GM21786 (cell line): ENCODE measurements around the gene WDR70.
A peak's percentile ranks its signal among the peaks of the same experiment; 100 is the strongest.
"Not testable (repeated sequence)": the region's sequence is repeated elsewhere in the genome, so short reads cannot be mapped to it uniquely, and the experiment has no call there.

Experiments
- ATAC-seq: cut with Tn5 transposase; IDR thresholded peaks from one replicate; pipeline ENCODE4 v1.9.1; 2021; ENCODE audit not compliant: unreplicated experiment

Gene WDR70

DNA sequence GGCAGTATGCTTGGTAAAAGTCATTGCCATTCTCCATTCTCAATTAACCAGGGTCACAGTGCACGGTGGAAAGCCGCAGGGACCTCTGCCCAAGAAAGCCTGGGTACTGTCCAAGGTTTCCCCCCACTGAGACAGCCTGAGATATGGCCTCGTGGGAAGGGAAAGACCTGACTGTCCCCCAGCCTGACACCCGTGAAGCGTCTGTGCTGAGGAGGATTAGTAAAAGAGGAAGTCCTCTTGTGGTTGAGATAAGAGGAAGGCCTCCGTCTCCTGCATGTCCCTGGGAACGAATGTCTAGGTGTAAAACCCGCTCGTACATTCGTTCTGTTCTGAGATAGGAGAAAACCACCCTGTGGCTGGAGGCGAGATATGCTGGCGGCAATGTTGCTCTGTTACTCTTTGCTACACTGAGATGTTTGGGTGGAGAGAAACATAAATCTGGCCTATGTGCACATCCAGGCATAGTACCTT lies 293.0 kb downstream of the WDR70 start:
- peak; percentile 75 for ATAC-seq

DNA sequence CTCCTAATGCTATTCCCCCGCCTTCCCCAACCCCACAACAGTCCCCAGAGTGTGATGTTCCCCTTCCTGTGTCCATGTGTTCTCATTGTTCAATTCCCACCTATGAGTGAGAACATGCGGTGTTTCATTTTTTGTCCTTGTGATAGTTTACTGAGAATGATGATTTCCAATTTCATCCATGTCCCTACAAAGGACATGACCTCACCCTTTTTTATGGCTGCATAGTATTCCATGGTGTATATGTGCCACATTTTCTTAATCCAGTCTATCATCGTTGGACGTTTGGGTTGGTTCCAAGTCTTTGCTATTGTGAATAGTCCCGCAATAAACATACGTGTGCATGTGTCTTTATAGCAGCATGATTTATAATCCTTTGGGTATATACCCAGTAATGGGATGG lies 295.2 kb downstream of the WDR70 start:
- ATAC-seq, result not testable (repeated sequence)

DNA sequence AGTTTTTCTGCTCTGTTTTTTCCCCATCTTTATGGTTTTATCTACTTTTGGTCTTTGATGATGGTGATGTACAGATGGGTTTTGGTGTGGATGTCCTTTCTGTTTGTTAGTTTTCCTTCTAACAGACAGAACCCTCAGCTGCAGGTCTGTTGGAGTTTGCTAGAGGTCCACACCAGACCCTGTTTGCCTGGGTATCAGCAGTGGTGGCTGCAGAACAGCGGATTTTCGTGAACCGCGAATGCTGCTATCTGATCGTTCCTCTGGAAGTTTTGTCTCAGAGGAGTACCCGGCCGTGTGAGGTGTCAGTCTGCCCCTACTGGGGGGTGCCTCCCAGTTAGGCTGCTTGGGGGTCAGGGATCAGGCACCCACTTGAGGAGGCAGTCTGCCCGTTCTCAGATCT lies 300.2 kb downstream of the WDR70 start:
- ATAC-seq, result not testable (repeated sequence)

DNA sequence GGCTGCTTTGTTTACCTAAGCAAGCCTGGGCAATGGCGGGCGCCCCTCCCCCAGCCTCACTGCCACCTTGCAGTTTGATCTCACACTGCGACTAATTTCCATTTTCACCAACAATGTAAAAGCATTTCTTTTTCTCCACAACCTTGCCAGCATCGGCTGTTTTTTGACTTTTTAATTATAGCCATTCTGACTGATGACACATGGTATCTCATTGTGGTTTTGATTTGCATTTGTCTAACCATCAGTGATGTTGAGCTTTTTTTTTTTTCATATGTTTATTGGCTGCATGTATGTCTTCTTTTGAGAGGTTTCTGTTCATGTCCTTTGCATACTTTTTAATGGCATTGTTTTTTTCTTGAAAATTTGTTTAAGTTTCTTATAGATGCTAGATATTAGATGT lies 300.8 kb downstream of the WDR70 start:
- ATAC-seq, result not testable (repeated sequence)

DNA sequence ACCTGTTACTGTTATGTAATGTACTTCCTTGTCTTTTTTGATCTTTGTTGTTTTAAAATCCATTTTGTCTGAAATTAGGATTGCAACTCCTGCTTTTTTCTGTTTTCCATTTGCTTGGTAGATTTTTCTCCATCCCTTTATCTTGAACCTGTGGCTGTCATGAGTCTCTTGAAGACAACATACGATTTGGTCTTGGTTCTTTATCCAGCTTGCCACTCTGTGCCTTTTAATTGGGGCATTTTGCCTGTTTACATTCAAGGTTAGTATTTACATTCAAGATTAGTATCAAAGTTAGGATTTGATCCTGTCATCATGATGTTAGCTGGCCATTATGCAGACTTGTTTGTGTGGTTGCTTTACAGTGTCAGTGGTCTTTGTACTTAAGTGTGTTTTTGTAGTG lies 304.0 kb downstream of the WDR70 start:
- no peak for ATAC-seq

DNA sequence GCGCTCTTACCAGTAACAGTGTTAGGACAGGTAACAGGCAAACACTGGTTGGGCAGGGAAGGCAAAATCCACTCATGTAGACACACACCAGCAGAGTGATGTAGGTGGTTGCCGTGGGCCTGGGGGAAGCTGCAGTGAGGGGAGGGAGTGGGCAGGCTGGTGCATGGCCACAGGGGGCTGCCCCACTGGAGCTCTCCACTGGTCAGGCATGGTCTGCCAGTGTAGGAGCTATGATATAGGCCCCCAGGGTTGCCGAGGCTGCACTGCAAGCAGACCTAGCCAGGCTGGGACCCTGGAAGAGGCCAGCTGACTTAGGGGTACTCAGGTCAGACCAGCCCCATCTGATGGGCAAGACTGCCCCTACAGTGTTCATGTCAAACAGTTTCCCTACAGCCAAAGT lies 306.1 kb downstream of the WDR70 start:
- no peak for ATAC-seq

DNA sequence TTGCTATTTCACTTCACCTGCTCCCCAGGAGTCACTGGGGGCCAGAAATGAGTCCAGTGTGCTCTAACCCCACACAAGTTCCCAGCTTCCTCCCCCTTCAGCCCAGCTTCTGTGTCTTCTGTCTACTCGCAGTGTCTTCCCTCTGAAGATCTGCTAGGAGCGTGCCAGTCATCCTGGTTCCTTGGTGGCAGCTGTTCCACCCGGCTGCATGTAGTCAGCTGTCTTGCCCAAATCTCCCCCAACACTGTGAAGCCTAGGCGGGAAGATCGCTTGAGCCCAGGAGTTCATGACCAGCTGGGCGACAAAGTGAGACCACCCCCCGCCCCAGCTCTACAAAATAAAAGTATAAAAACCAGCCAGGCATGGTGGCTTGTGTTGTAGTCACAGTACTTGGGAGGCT lies 306.7 kb downstream of the WDR70 start:
- ATAC-seq, result no peak

DNA sequence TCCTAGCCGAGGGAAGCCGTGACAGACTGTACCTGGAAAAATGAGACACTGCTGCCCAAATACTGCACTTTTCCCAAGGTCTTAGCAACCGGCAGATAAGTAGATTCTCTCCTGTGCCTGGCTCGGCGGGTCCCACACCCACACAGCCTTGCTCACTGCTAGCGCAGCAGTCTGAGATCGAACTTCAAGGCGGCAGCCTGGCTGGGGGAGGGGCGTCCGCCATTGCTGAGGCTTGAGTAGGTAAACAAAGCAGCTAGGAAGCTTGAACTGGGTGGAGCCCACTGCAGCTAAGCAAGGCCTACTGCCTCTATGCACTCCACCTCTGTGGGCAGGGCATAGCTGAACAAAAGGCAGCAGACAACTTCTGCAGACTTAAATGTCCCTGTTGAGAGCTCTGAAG lies 309.8 kb downstream of the WDR70 start:
- ATAC-seq, result not testable (repeated sequence)

DNA sequence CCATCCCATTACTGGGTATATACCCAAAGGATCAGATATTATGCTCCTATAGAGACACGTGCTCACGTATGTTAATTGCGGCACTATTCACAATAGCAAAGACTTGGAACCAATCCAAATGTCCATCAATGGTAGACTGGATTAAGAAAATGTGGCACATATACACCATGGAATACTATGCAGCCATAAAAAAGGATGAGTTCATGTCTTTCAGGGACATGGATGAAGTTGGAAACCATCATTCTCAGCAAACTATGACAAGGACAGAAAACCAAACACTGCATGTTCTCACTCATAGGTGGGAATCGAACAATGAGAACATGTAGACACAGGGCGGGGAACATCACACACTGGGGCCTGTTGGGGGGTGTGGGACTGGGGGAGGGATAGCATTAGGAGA lies 315.2 kb downstream of the WDR70 start:
- ATAC-seq, result not testable (repeated sequence)

DNA sequence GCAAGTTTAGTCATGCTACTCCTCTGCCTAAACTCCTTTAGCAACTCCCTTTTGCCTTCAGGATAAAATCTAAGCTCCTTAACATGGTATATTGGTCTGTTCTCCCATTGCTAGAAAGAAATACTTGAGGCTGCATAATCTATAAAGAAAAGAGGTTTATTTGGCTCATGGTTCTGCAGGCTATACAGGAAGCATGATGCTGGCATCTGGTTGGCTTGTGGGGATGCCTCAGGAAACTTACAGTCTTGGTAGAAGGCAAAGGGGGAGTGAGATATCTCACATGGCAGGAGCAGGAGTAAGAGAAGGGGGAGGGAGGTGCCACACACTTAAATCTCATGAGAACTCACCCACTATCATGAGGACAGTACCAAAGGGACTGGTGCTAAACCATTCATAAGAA lies 315.7 kb downstream of the WDR70 start:
- ATAC-seq, result no peak

DNA sequence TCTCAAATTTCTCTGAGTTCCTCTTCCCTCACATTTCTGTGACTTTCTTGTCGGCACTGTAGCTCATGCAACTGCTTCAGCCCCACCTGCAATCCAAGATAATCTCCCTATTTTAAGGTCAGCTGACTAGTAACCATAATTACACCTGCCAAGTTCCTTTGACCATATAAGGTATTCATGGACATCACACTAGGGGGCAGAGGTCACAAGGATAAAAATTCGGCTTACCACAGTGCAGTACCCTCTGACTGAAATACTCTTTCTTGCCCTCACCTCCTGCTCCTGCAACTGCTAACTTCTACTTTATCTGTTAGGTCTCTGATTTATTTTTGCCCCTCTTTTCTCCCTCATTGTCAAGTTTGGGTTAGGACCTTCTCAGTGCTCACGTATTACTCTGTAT lies 316.5 kb downstream of the WDR70 start:
- no peak for ATAC-seq

DNA sequence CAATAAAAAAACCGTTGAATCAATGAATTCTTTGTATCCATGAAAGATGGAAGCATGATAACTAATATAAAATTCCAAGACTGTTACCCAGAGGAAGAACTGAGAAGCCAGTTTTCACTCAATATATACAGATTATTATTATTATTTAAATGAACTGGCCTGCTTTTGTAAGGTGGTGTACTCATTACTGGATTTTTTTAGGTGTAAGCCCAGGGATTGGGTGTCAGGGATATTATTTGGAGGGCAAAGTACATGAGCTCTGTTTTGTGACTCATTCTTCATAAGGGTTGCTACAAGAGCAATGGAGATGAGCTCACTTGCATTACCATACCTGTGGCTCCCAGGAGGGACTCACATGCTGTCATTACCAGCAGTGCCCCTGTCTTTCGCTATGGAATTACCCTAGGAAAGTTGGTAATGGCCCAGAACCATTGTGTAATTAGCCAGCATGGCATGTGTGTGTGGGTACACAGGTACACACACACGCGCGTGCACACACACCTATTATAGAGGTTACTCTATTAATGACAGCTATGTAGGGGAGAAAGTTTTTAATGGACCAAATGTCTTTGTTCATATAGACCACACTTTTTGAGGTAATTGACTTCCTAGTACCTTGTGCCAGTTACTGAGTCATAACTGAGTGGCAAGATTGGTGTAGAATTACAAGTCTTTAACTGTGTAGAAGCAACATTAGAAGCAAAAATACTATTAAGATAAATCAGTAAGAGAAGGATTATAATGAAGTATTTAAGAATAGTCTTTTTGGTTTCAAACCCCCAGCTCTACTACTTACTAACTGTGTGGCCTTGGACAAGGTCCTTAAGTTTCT lies 317.3 kb downstream of the WDR70 start:
- ATAC-seq, result no peak

DNA sequence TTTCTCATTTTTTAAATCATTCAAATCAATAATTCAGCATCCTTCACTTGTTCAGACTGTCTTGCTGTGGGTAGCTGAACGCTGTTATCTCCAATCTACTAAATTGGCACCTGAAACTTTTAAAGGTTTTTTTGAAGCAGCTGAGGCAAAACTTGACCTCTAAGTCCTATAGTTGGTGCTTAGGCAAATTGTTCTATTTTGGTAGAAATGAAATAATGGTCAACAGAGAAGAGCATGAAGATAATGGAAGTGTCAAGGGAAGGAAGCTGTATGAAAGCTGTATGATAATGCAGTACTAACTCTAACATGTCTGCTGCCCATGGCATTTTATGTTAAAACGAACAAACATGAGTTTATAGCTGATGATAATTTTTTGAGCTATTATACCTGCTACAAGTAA lies 322.8 kb downstream of the WDR70 start:
- no peak for ATAC-seq

DNA sequence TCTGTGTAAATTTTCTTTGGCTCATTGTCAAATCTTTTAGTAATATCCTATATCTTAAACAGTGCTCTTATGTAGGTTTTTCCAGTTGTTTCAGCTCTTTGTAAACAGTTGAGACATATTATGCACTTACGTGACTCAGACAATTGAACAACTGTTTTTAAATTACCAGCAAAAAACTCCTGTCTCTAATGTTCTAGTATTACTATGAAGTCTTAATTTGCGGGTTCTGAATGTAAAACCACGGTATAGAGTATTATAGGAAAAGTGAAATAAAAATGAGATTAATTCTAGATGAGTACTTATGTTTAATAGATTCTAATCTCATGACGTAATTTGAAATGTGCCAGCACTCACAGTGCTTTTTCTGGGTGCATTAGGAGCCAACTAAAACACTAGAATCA lies 324.7 kb downstream of the WDR70 start:
- no peak for ATAC-seq

DNA sequence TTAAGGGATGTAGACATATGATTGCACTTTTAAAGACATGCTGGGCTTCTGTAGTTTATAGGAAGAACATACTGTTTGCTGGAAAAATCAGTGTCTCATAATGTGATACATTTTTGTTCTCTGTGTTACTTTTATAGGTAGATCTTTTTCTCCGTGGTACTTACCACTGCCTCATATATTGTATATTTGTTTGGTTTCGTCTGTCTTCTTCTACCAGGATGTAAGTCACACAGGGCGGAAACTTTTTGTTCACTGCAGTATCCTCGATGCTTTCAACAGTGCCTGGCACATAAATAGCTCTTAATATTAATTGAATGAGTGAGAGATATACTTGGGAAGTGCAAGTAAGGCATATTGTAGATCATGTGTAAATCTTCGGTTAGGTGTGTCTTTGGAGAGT lies 325.3 kb downstream of the WDR70 start:
- ATAC-seq, result no peak

DNA sequence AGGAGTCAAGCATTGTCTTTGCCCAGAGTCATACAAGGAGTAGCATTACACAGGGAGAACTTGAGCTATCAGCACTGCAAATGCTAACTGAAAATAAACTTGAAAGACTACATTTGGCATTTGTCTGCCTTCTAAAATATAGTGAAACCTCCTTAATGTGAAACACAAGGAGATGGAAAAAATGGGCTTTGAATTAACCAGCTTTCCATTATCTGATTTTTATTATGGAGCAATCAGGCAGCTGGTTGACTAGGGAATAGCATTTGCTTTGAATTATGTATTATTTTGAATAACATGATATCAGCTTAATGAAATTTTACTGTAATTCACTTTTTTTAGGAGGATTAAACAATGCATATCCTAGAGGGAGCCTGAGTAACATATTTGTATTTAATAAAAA lies 329.9 kb downstream of the WDR70 start:
- ATAC-seq, result no peak

DNA sequence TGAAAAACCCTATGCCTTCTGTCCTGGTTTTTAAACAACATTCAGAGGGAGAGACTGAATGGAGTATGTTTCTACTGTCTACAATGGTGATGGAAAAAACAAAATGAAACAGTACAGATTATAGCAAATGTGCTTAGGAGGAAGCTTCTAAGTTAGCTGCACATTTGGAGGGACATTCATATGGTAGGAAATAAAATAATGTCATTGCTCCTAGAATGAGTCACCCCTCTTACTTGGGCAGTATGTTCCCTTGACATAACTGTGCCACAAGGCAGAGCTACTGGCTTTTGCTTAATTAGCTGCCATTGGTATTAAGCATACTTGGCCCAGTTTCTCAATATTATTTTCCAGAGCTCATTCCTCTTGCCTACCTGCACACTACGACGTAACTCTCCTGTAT lies 331.8 kb downstream of the WDR70 start:
- no peak for ATAC-seq

DNA sequence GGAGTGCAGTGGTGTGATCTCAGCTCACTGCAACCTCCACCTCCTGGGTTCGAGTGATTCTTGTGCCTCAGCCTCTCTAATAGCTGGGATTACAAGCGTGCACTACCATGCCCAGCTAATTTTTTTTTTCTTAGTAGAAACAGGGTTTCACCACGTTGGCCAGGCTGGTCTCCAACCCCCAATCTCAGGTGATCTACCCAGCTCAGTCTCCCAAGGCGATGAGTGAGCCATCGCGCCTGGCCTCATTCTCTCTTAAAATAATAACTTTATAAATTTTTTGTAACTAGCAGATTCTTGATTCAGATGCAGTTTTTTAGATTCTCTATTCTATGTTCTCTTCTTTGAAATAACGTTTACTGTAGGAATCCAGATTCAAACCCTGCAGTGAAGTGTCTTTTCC lies 333.6 kb downstream of the WDR70 start:
- ATAC-seq, result no peak

DNA sequence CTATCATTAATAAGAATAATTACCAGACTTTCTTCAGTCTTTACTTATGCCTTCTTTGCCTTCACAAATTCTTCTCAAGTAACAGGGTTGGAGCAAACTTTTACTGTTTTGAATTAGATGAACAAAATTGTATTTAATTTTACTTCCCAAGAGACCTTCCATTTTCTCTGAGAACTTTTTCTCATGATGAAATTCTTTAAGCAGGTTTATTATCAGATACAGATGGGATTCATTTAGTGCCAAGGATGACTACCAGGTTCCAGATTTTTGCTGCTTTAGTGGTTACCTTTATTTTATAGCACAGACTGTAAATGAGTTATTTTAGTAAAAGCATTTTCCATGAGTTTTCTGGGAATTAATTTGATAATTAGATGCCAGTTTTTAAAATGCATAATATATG lies 335.6 kb downstream of the WDR70 start:
- ATAC-seq, result no peak

DNA sequence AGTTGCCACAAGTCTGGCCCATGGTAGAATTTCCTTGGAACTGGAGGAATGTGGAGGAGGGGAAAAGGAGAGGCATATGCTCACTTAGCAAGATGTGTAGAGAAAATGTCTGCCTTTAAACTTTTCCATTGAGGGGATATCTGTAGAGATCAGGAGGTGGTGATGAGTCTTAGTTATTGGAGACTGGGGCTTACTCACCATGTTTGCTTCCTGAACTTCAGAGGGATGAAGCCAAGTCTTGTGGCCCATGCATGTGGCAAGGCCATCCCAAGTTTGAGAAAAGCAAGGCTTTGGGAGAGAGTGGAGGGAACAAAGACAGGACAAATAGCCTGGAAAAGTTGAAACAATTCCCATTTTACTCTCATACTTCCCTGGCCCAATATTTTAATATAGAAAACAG lies 336.2 kb downstream of the WDR70 start:
- ATAC-seq, result no peak

DNA sequence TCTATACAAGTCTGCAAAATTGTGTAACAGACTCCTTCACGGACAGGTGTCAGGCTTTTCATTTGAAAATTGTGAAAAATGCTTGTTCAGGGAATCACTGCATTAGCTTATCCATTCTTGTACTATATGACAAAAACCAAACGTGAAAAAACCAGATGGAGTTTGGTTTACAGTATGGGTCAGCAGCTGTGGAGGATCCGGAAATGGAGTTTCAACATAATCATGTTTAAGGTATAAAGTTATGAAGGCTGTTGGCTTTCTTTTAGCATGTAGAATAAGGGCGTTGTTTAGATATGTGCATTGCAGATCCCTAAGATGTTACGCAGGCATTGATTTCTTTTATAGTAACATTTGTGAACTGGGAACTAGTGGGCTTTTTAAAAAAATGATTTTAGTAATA lies 336.9 kb downstream of the WDR70 start:
- no peak for ATAC-seq

DNA sequence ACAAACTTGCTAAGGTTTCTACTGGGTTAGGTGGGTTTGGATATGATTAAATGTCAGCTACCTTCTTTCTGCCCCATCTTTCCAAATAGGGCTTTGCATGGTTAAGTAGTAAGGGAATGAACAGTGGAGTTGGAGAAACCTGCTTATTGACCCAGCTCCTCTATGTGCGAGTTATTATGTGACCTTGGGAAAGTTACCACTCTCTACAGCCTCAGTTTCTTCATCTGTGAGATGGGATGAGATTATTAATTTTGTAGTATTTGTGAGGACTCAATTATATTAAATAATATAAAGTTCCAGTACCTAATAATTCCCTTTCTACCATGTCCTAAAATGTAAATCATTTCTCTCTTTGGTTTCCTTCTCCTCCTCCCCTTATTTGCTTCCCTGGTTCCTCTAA lies 337.3 kb downstream of the WDR70 start:
- no peak for ATAC-seq

DNA sequence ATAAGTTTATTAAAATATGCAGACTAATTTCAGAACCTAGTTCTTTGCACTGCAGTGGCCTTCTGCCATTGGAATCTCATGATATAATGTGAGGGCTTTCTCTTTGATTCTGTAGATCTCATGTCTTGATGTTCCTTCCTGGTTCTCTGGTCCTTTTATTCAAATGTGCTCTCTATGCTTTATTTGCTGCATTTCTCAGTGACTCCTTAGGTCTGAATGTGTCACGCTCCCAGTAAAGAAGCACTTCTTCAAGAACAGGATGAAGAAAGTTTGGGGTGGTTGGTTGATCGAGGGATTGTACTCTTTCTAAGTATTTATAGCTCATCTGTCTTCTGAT lies 338.1 kb downstream of the WDR70 start:
- ATAC-seq, result no peak
